Heart right ventricle (tissue), 16 donors: ENCODE measurements around the gene LMX1B. TPM values are rescaled to one million over a fixed set of nuclear protein-coding genes. Genes with fewer than 3 reads are reported as not detected.
A peak's percentile ranks its signal among the peaks of the same experiment; 100 is the strongest.

Experiments
- ATAC-seq, 8 donors: fragments of 200-7000 bp; cut with Tn5 transposase; one replicate each; pipeline ENCODE4 v1.9.1; 2020; ENCODE audit warnings: mild to moderate bottlenecking in 8 of 8, moderate library complexity in 8 of 8, moderate number of reproducible peaks in 1 of 8
- DNase-seq, 2 donors: peaks; one replicate each; pipeline ENCODE4 v3.0.0-alpha.2; 2020
- H3K27ac ChIP-seq, 10 donors: fragments of 200-600 bp; sonication (generic) in 2 of 10; one replicate each; pipeline versions ENCODE4 v1.5.0 to v1.8.0; 2020 to 2022; ENCODE audit warnings: mild to moderate bottlenecking in 3 of 10
- H3K27me3 ChIP-seq, 7 donors: fragments of 200-600 bp; one replicate each; pipeline ENCODE4 v1.8.0; 2021 to 2022; ENCODE audit warnings: mild to moderate bottlenecking in 2 of 7
- H3K36me3 ChIP-seq, 9 donors: fragments of 200-600 bp; sonication (generic) in 1 of 9; one replicate each; pipeline versions ENCODE4 v1.5.0 to v1.8.0; 2020 to 2022; ENCODE audit warnings: mild to moderate bottlenecking in 2 of 9
- H3K4me1 ChIP-seq, 9 donors: fragments of 200-600 bp; sonication (generic) in 1 of 9; one replicate each; pipeline versions ENCODE4 v1.5.0 to v1.8.0; 2020 to 2022; ENCODE audit warnings: mild to moderate bottlenecking in 4 of 9
- H3K4me3 ChIP-seq, 10 donors: fragments of 200-600 bp; sonication (generic) in 2 of 10; one replicate each; pipeline versions ENCODE4 v1.5.0 to v1.8.0; 2020 to 2022; ENCODE audit warnings: mild to moderate bottlenecking in 7 of 10, moderate library complexity in 2 of 10
- H3K9me3 ChIP-seq, 11 donors: fragments of 200-600 bp in 10 of 11; sonication (generic) in 2 of 11; one replicate each; pipeline versions ENCODE4 v1.5.0 to v1.8.0; 2013 to 2022; ENCODE audit warnings: mild to moderate bottlenecking in 2 of 11, control low read depth in 1 of 11, moderate library complexity in 1 of 11
- CTCF ChIP-seq, 9 donors: fragments of 200-600 bp; sonication (generic) in 2 of 9; IDR thresholded peaks; one replicate each; pipeline versions ENCODE4 v1.5.0 to v1.8.0; 2021 to 2022; ENCODE audit warnings: antibody characterized with exemption in 9 of 9, mild to moderate bottlenecking in 5 of 9, moderate library complexity in 1 of 9
- WGBS, 2 donors: extraction: QIAGEN DNeasy Blood & Tissue Kit; methylation state at CpG; one replicate each; pipeline ENCODE4 v1.1.7; 2013; ENCODE audit warnings: inconsistent platforms in 1 of 2; 5-methylcytosine and 5-hydroxymethylcytosine counted together
- intact Hi-C, 10 donors: fragments of 100-400 bp; cut with DNase I; formaldehyde crosslinking; loops; one replicate each; pipeline versions ENCODE4 v1.11.1 to v1.14.2; 2022
- polyA plus RNA-seq, 2 donors: library from polyadenylated mRNA; stranded (reverse); fragments of 200-250 nt; gene quantifications; one replicate each; pipeline ENCODE4 v1.2.3, GENCODE V29; 2013
- total RNA-seq, 10 donors: library from RNA; stranded (reverse); fragmentation: NEBNext Ultra II Directional in 3 of 10; extraction: Animal tissue kit (Norgen Biotek cat#: 25700) in 3 of 10; gene quantifications; one replicate each; pipeline versions ENCODE4 v1.2.1 to v1.2.4, GENCODE V29; 2021 to 2023
- donor health status: Arrhythmogenic right ventricular cardiomyopathy.
- donor health status: ischemic (EF 13 %, LVEDD 7.1; RV severe dilation, severe dysfunction).
- donor health status: healthy with polysubstance abuse.
- donor health status: DM: no; HTN: yes; CAD: no.
- donor health status: DM: no; HTN: no; CAD: no.
- donor health status: ischemic (EF 25% LVEDD 6.9; RV normal size, moderate dysfunction).
- donor health status: ischemic (EF 25% LVEDD 5.7; RV mildly dilated, moderate dysfunction).
- donor health status: healthy.
- donor health status: DM: yes; HTN: yes; CAD: no.
- donor health status: Ischemic cardiomyopathy.
- donor health status: ischemic (EF 35%, LVEDD 5.7; RV mildly dilated, moderate dysfunction).
- donor health status: nonischemic (EF 11% LVEDD 7.7; RV severe dilation, severe dysfunction).
- donor health status: DM: yes; HTN: yes; CAD: no.
- donor health status: PGD.
- donor health status: ischemic (EF 29% LVEDD 5.4; RV normal size, mild dysfunction).
- donor health status: nonischemic (EF 23%, LVEDD 6.1; RV moderate dilation, normal function).

Gene LMX1B
- total and polyA plus RNA-seq, 12 donors = 0.25 to 0.97 (median 0.37) TPM

- Histone ChIP-seq H3K9me3 (no peaks in the 10 kb centered on the region), H3K4me3 (no peak overlapping the region), H3K36me3 (no peaks in the 10 kb centered on the region), H3K27ac (no peak overlapping the region), H3K27me3 (peaks cover 11 to 48% (median 39%) of the 10 kb centered on the region in 7 donors), H3K4me1 (peaks cover 6 to 11% (median 9%) of the 10 kb centered on the region in 9 donors)
- intact Hi-C loops = loop anchor here in 2 of 10 donors (5.0 to 10.0 kb wide), 2 partner anchors 82 to 195 kb away; no protein-coding TSS in a partner anchor
- no peak for TF ChIP-seq CTCF (IDR thresholded peaks at IDR 0.05)
- 92% methylated on average over 10 of the region's 10 CpGs for WGBS, 2 donors
- DNase-seq = no peak
- no peak for ATAC-seq
Observed at GRCh38 chr9:126700296-126700695, 86.6 kb downstream of the LMX1B start.

- Histone ChIP-seq H3K9me3 (no peaks in the 10 kb centered on the region), H3K4me1 (peaks cover 6 to 16% (median 14%) of the 10 kb centered on the region in 9 donors), H3K36me3 (no peaks in the 10 kb centered on the region), H3K4me3 (no peak overlapping the region), H3K27ac (no peak overlapping the region), H3K27me3 (peaks cover 11 to 56% (median 47%) of the 10 kb centered on the region in 7 donors)
- no peak for DNase-seq
- ATAC-seq = no peak
- TF ChIP-seq CTCF (IDR thresholded peaks at IDR 0.05) = no peak
- intact Hi-C loops = loop anchor here in 2 of 10 donors (5.0 to 10.0 kb wide), 2 partner anchors 81 to 196 kb away; no protein-coding TSS in a partner anchor
- WGBS, 2 donors = 64 to 70% methylated on average over 14 of the region's 14 CpGs
Observed at GRCh38 chr9:126700903-126701812, 87.4 kb downstream of the LMX1B start.

GRCh38 chr9:126701813-126702140, 88.0 kb downstream of the LMX1B start:
- Histone ChIP-seq H3K27me3 (peaks cover 11 to 62% (median 51%) of the 10 kb centered on the region in 7 donors), H3K4me1 (peaks cover 6 to 16% (median 14%) of the 10 kb centered on the region in 9 donors), H3K4me3 (no peak overlapping the region), H3K36me3 (no peaks in the 10 kb centered on the region), H3K9me3 (no peaks in the 10 kb centered on the region), H3K27ac (no peak overlapping the region)
- TF ChIP-seq CTCF (IDR thresholded peaks at IDR 0.05) = no peak
- intact Hi-C loops = loop anchor here in 3 of 10 donors (2.0 to 10.0 kb wide), 3 partner anchors 79 to 197 kb away; no protein-coding TSS in a partner anchor
- WGBS, 2 donors = 79 to 83% methylated on average over 9 of the region's 9 CpGs
- ATAC-seq (no peak), DNase-seq (no peak)

- intact Hi-C loops = loop anchor here in 3 of 10 donors (2.0 to 10.0 kb wide), 3 partner anchors 78 to 198 kb away; no protein-coding TSS in a partner anchor
Observed at GRCh38 chr9:126702151-126703001, 88.6 kb downstream of the LMX1B start.

More at GRCh38 chr9:126702151-126703001, 88.6 kb downstream of the LMX1B start:
- peak in 1 of 8 donors; percentile 15 for ATAC-seq
- no peak overlapping the region for H3K27ac ChIP-seq
- H3K27me3 ChIP-seq = peaks cover 11 to 66% (median 57%) of the 10 kb centered on the region in 7 donors
- TF ChIP-seq CTCF (IDR thresholded peaks at IDR 0.05) = peak in 8 of 9 donors; percentile 43 to 71 (median 59)
- no peak overlapping the region for H3K4me3 ChIP-seq
- no peak for DNase-seq
- WGBS, 2 donors = 44 to 51% methylated on average over 30 of the region's 30 CpGs
- H3K4me1 ChIP-seq = peaks cover 6 to 16% (median 14%) of the 10 kb centered on the region in 9 donors
- no peaks in the 10 kb centered on the region for H3K9me3 ChIP-seq
- H3K36me3 ChIP-seq = no peaks in the 10 kb centered on the region
